Progenitor cell of endocrine pancreas (in vitro differentiated cells): ENCODE results near the gene STIM2. TPM values are rescaled to one million over a fixed set of nuclear protein-coding genes. Genes with fewer than 3 reads are reported as not detected.

Experiments used
- DNase-seq: peaks from one replicate; pipeline ENCODE4 v3.0.0; 2021; ENCODE audit warnings: low spot score; ENCODE audit not compliant: unreplicated experiment
- H3K27ac Mint-ChIP-seq: 2 replicates; pipeline ENCODE4 v1.8.0; 2021; ENCODE audit warnings: mild to moderate bottlenecking, moderate library complexity, mixed read lengths
- H3K27me3 Mint-ChIP-seq: 2 replicates; pipeline ENCODE4 v1.8.0; 2021; ENCODE audit warnings: mixed read lengths
- H3K36me3 Mint-ChIP-seq: 2 replicates; pipeline ENCODE4 v1.8.0; 2022; ENCODE audit warnings: mixed read lengths; ENCODE audit not compliant: insufficient read depth
- H3K4me1 Mint-ChIP-seq: 2 replicates; pipeline ENCODE4 v1.8.0; 2021; ENCODE audit warnings: low read depth, mixed read lengths
- H3K4me3 Mint-ChIP-seq: 2 replicates; pipeline ENCODE4 v1.8.0; 2021; ENCODE audit warnings: low read depth, mild to moderate bottlenecking, moderate library complexity, mixed read lengths
- H3K9me3 Mint-ChIP-seq: 2 replicates; pipeline ENCODE4 v1.8.0; 2021; ENCODE audit warnings: low read depth, mixed read lengths
- CTCF ChIP-seq: fragments of 200-600 bp; sonication (generic); IDR thresholded peaks from one replicate; pipeline ENCODE4 v1.5.0; 2021; ENCODE audit warnings: antibody characterized with exemption, mild to moderate bottlenecking; ENCODE audit not compliant: unreplicated experiment
- total RNA-seq: library from RNA; stranded (reverse); gene quantifications from 2 replicates; pipeline ENCODE4 v1.2.1, GENCODE V29; 2021

STIM2 gene
- total RNA-seq, 1 donor from 2014 or later = 48.7 TPM

GRCh38 chr4:26877406-26877805, 16.8 kb downstream of the STIM2 start:
- Mint-ChIP-seq H3K27me3 (no peaks in the 10 kb centered on the region), H3K27ac (no peak overlapping the region), H3K4me1 (peaks cover 1% of the 10 kb centered on the region), H3K9me3 (no peaks in the 10 kb centered on the region), H3K4me3 (no peak overlapping the region), H3K36me3 (peaks cover 10% of the 10 kb centered on the region)
- no peak for TF ChIP-seq CTCF
- DNase-seq = no peak

DNA sequence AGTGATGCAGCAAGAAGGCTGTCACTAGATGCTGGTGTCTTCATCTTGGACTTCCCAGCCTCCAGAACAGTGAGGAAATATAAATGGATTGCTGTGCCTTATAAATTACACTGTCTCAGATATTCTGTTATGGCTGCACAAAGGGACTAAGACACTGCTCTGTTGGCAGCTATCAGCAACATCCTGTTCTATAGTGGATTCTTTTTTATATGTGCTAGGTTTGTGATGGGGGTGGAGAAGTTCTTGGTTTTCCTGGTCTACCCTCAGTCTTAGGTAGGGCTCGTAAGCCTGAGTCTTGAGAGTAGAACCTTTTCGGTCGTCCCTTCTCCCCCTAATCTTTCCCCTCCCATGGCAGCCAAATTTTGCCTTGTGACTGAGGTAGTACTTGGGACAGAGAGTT, 17.3 kb downstream of the STIM2 start:
- no peak for DNase-seq
- no peaks in the 10 kb centered on the region for H3K9me3 Mint-ChIP-seq
- no peaks in the 10 kb centered on the region for H3K27me3 Mint-ChIP-seq
- H3K27ac Mint-ChIP-seq = no peak overlapping the region
- no peak overlapping the region for H3K4me3 Mint-ChIP-seq
- H3K4me1 Mint-ChIP-seq = peaks cover 1% of the 10 kb centered on the region
- TF ChIP-seq CTCF = no peak
- H3K36me3 Mint-ChIP-seq = peaks cover 7% of the 10 kb centered on the region

GRCh38 chr4:26878794-26879391, 18.3 kb downstream of the STIM2 start:
- Mint-ChIP-seq H3K36me3 (peaks cover 7% of the 10 kb centered on the region), H3K4me1 (peaks cover 1% of the 10 kb centered on the region), H3K9me3 (no peaks in the 10 kb centered on the region), H3K27ac (no peak overlapping the region), H3K4me3 (no peak overlapping the region), H3K27me3 (no peaks in the 10 kb centered on the region)
- TF ChIP-seq CTCF = no peak
- no peak for DNase-seq

GRCh38 chr4:26879805-26880204, 19.2 kb downstream of the STIM2 start:
- Mint-ChIP-seq H3K4me1 (peaks cover 1% of the 10 kb centered on the region), H3K9me3 (no peaks in the 10 kb centered on the region), H3K36me3 (peaks cover 7% of the 10 kb centered on the region), H3K4me3 (no peak overlapping the region), H3K27me3 (no peaks in the 10 kb centered on the region), H3K27ac (no peak overlapping the region)
- no peak for DNase-seq
- no peak for TF ChIP-seq CTCF

DNA sequence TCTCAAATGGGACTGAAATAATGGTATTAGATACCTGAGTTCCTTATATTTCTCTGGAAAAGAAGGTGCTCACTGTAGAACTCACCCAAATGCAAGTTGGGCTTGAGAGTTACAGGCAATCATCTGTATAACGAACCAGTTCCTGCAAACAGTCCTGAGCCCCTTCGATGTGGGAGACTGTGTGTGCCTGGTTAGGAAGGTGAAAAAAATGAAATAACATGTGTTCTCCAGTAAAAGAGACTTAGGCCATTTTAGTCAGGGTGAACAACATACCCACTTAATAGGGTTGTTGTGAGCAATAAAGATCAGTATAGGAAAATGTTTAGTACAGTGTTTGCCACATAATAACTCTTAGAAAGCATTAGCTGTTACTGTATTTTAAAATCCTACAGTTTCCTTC, 23.4 kb downstream of the STIM2 start:
- H3K27me3 Mint-ChIP-seq = no peaks in the 10 kb centered on the region
- H3K4me1 Mint-ChIP-seq = peaks cover 1% of the 10 kb centered on the region
- DNase-seq = no peak
- no peak for TF ChIP-seq CTCF
- no peaks in the 10 kb centered on the region for H3K36me3 Mint-ChIP-seq
- no peaks in the 10 kb centered on the region for H3K9me3 Mint-ChIP-seq
- H3K4me3 Mint-ChIP-seq = no peak overlapping the region
- H3K27ac Mint-ChIP-seq = no peak overlapping the region
